SU-DHL-6 (cell line): ENCODE data around the gene OSER1.
"Not testable (repeated sequence)": the region's sequence is repeated elsewhere in the genome, so short reads cannot be mapped to it uniquely, and the experiment has no call there.

ENCODE experiments used
- H2AFZ ChIP-seq: fragments of 200-600 bp; sonication (generic); 2 replicates; pipeline ENCODE4 v1.6.1; 2014; ENCODE audit warnings: low read depth, mild to moderate bottlenecking, moderate library complexity, mixed read lengths, antibody characterized with exemption, low read length; ENCODE audit not compliant: severe bottlenecking
- H3F3A ChIP-seq: fragments of 200-600 bp; shearing (Covaris generic); 2 replicates; pipeline ENCODE4 v1.6.0; 2016; ENCODE audit warnings: antibody characterized with exemption, mild to moderate bottlenecking; ENCODE audit not compliant: insufficient read depth
- H3K27ac ChIP-seq: fragments of 200-600 bp; sonication (generic); 2 replicates; pipeline ENCODE4 v1.5.1; 2016; ENCODE audit warnings: low read depth, mild to moderate bottlenecking, low read length, moderate library complexity, mixed read lengths
- H3K27me3 ChIP-seq: fragments of 200-600 bp; sonication (generic), shearing (Covaris generic); 2 replicates; pipeline ENCODE4 v1.6.0; 2014; ENCODE audit warnings: mild to moderate bottlenecking, low read length
- H3K36me3 ChIP-seq: fragments of 200-600 bp; sonication (generic); 2 replicates; pipeline ENCODE4 v1.6.1; 2014; ENCODE audit warnings: mild to moderate bottlenecking, low read length, mixed read lengths
- H3K4me2 ChIP-seq: fragments of 300-600, 200-600 bp; shearing (Covaris generic), sonication (generic); 2 replicates; pipeline ENCODE4 v1.6.0; 2014; ENCODE audit warnings: low read length, low read depth, mild to moderate bottlenecking; ENCODE audit not compliant: poor library complexity, severe bottlenecking
- H3K4me3 ChIP-seq: fragments of 200-600 bp; sonication (generic); 2 replicates; pipeline ENCODE4 v1.5.1; 2014; ENCODE audit warnings: antibody characterized with exemption, low read length, mild to moderate bottlenecking, mixed read lengths; ENCODE audit not compliant: insufficient read depth, poor library complexity, severe bottlenecking
- H3K79me2 ChIP-seq: fragments of 200-600 bp; sonication (generic); 2 replicates; pipeline ENCODE4 v1.6.1; 2014; ENCODE audit warnings: mild to moderate bottlenecking, low read length, moderate library complexity; ENCODE audit not compliant: insufficient read depth
- H3K9ac ChIP-seq: fragments of 200-600 bp; sonication (generic); 2 replicates; pipeline ENCODE4 v1.7.0; 2014; ENCODE audit warnings: mild to moderate bottlenecking, low read length
- H3K9me2 ChIP-seq: fragments of 200-600 bp; sonication (generic); replicated peaks from 2 replicates; pipeline ENCODE4 v1.6.1; 2014; ENCODE audit warnings: low read length; ENCODE audit not compliant: insufficient read depth
- H3K9me3 ChIP-seq: fragments of 200-600 bp; sonication (generic); 2 replicates; pipeline ENCODE4 v1.6.1; 2014; ENCODE audit warnings: low read length, mixed read lengths; ENCODE audit not compliant: insufficient read depth
- H4K20me1 ChIP-seq: fragments of 200-600 bp; sonication (generic); 2 replicates; pipeline ENCODE4 v1.6.1; 2014; ENCODE audit warnings: low read depth, mild to moderate bottlenecking, antibody characterized with exemption, low read length, moderate library complexity, mixed read lengths
- CTCF ChIP-seq: fragments of 200-600 bp; sonication (generic); IDR thresholded peaks from one replicate; pipeline ENCODE4 v1.5.1; 2017; ENCODE audit warnings: antibody characterized with exemption, mild to moderate bottlenecking, low read length, moderate library complexity; ENCODE audit not compliant: insufficient read depth, poor library complexity, severe bottlenecking
- EZH2phosphoT487 ChIP-seq: fragments of 200-600 bp; sonication (generic), shearing (Covaris generic); conservative IDR thresholded peaks from 2 replicates; pipeline ENCODE4 v1.6.1; 2018; ENCODE audit warnings: mild to moderate bottlenecking, antibody characterized with exemption, low read length, moderate library complexity, mixed read lengths

The OSER1 gene

GRCh38 chr20:44196271-44196670 lies 14.3 kb downstream of the OSER1 start:
- Histone ChIP-seq H3K9me2 (no peaks in the 10 kb centered on the region), H3K4me3 (no peak overlapping the region), H3K79me2 (peaks cover 5% of the 10 kb centered on the region; the same call in 1 of the 2 replicates), H3K9me3 (no peaks in the 10 kb centered on the region), H3K36me3 (peaks cover 9% of the 10 kb centered on the region), H3K9ac (no peak overlapping the region), H3K4me2 (no peak overlapping the region), H3K27me3 (no peaks in the 10 kb centered on the region), H3K27ac (no peak overlapping the region), H2AFZ (no peak overlapping the region), H4K20me1 (peaks cover 8% of the 10 kb centered on the region; the same call in 1 of the 2 replicates), H3F3A (0 out of 2 replicates have a peak, but pooled peaks cover 4% of the 10 kb centered on the region)
- TF ChIP-seq EZH2phosphoT487 (no peak), CTCF (no peak)

GRCh38 chr20:44195605-44196004 lies 15.0 kb downstream of the OSER1 start:
- Histone ChIP-seq H3K27me3 (no peaks in the 10 kb centered on the region), H3K4me3 (no peak overlapping the region), H3K4me2 (no peak overlapping the region), H4K20me1 (0 out of 2 replicates have a peak, but pooled peaks cover 3% of the 10 kb centered on the region), H3K9me3 (no peaks in the 10 kb centered on the region), H2AFZ (no peak overlapping the region), H3K9ac (no peak overlapping the region), H3F3A (0 out of 2 replicates have a peak, but pooled peaks cover 4% of the 10 kb centered on the region), H3K36me3 (peaks cover 8% of the 10 kb centered on the region; the same call in 1 of the 2 replicates), H3K79me2 (no peaks in the 10 kb centered on the region), H3K9me2 (no peaks in the 10 kb centered on the region), H3K27ac (no peak overlapping the region)
- TF ChIP-seq CTCF: no peak
- TF ChIP-seq EZH2phosphoT487: no peak

GRCh38 chr20:44193801-44194200 lies 16.8 kb downstream of the OSER1 start:
- TF ChIP-seq EZH2phosphoT487 (no peak), CTCF (no peak)
- Histone ChIP-seq H3K4me3 (no peak overlapping the region), H3F3A (0 out of 2 replicates have a peak, but pooled peaks cover 4% of the 10 kb centered on the region), H3K27me3 (no peaks in the 10 kb centered on the region), H4K20me1 (0 out of 2 replicates have a peak, but pooled peaks cover 3% of the 10 kb centered on the region), H3K4me2 (no peak overlapping the region), H3K27ac (no peak overlapping the region), H3K79me2 (no peaks in the 10 kb centered on the region), H3K9me2 (no peaks in the 10 kb centered on the region), H2AFZ (no peak overlapping the region), H3K9ac (no peak overlapping the region), H3K9me3 (no peaks in the 10 kb centered on the region), H3K36me3 (peaks cover 4% of the 10 kb centered on the region; the same call in 1 of the 2 replicates)

- not testable (repeated sequence) for H3K36me3 ChIP-seq, H2AFZ ChIP-seq, H3K9me2 ChIP-seq, H3K4me2 ChIP-seq, H4K20me1 ChIP-seq, H3K4me3 ChIP-seq, H3K27ac ChIP-seq, H3F3A ChIP-seq, H3K9ac ChIP-seq, H3K9me3 ChIP-seq, H3K27me3 ChIP-seq, H3K79me2 ChIP-seq
Observed at GRCh38 chr20:44191640-44192039, 18.9 kb downstream of the OSER1 start.
